Activated CD4-positive, alpha-beta T cell treated with anti-CD3 and anti-CD28 coated beads for 36 hours (primary cell): Measurements from ENCODE around the gene FAM171A2. TPM values are rescaled to one million over a fixed set of nuclear protein-coding genes. Genes with fewer than 3 reads are reported as not detected.
"Not testable (repeated sequence)": the region's sequence is repeated elsewhere in the genome, so short reads cannot be mapped to it uniquely, and the experiment has no call there.

Experiments
- ATAC-seq: fragments of 200-7000 bp; cut with Tn5 transposase; one replicate; pipeline ENCODE4 v1.10.0; 2021; ENCODE audit warnings: mild to moderate bottlenecking, moderate library complexity
- CTCF ChIA-PET: fragments of 350-600 bp; sonication (Branson Sonifier 250); formaldehyde crosslinking; loops from one replicate; lab custom pipeline; 2021; ENCODE audit warnings: antibody characterized with exemption; lab: Charles Lee
- POLR2A ChIA-PET: fragments of 350-600 bp; sonication (Branson Sonifier 250); formaldehyde crosslinking; loops from one replicate; lab custom pipeline; 2021; ENCODE audit warnings: antibody characterized with exemption, inconsistent platforms; lab: Charles Lee
- DNase-seq: peaks from one replicate; pipeline ENCODE4 v3.0.0-alpha.2; 2020
- H3K27ac Mint-ChIP-seq: one replicate; pipeline ENCODE4 v1.8.0; 2021; ENCODE audit warnings: mixed read lengths
- H3K27me3 Mint-ChIP-seq: one replicate; pipeline ENCODE4 v1.8.0; 2021; ENCODE audit warnings: mixed read lengths
- H3K36me3 Mint-ChIP-seq: one replicate; pipeline ENCODE4 v1.8.0; 2021; ENCODE audit warnings: low read depth, mixed read lengths
- H3K4me1 Mint-ChIP-seq: one replicate; pipeline ENCODE4 v1.8.0; 2021; ENCODE audit warnings: mixed read lengths
- H3K4me3 Mint-ChIP-seq: one replicate; pipeline ENCODE4 v1.8.0; 2021; ENCODE audit warnings: mild to moderate bottlenecking, moderate library complexity, mixed read lengths
- H3K9me3 Mint-ChIP-seq: one replicate; pipeline ENCODE4 v1.8.0; 2021; ENCODE audit warnings: low read depth, mixed read lengths
- intact Hi-C, 2 experiments: fragments of 100-400 bp; cut with DNase I in 1 of 2; cut with micrococcal nuclease in 1 of 2; formaldehyde crosslinking; loops; one replicate each; pipeline versions ENCODE4 v1.14.2 to v1.15.1; 2022 to 2024; cut with DNase I, micrococcal nuclease
- total RNA-seq, 2 experiments: library from RNA; stranded (reverse); gene quantifications; one replicate each; pipeline ENCODE4 v1.2.3, GENCODE V29; 2021

Gene FAM171A2
- total RNA-seq, 2 experiments from 2014 or later: 0.18 to 0.32 TPM

GRCh38 chr17:44344939-44345453, 18.7 kb downstream of the FAM171A2 start, which contains the start of gene GRN:
TSS of gene GRN (plus strand) at chr17:44345302. CDS start at chr17:44349165, 3,863 bp downstream.
- intact Hi-C loops: loop anchor here (1.0 to 2.0 kb wide), 13 partner anchors 14 to 338 kb away; partner anchors contain the start of genes FAM171A2 (in 1 of the 2), GPATCH8 (in 1 of the 2), RUNDC3A (in 1 of the 2) and SLC25A39 (in 1 of the 2)
- H3K4me3 Mint-ChIP-seq: peak within 1 kb of the TSS; percentile 87
- H3K4me1 Mint-ChIP-seq: peaks cover 11% of the 10 kb centered on the region
- CTCF ChIA-PET: interaction anchor here (0.6 to 3.2 kb wide), 28 partner anchors 10 to 464 kb away, joined by 3 to 40 read pairs (median 4); partner anchors contain the start of genes FAM171A2, SLC25A39, TMUB2 and UBTF
- H3K27me3 Mint-ChIP-seq: no peaks in the 10 kb centered on the region
- H3K36me3 Mint-ChIP-seq: no peaks in the 10 kb centered on the region
- POLR2A ChIA-PET: interaction anchor here (0.6 to 1.0 kb wide), 3 partner anchors 13 to 478 kb away, joined by 3 to 5 read pairs (median 4); no protein-coding TSS in a partner anchor
- peak within 1 kb of the TSS; percentile 80 for H3K27ac Mint-ChIP-seq
- peak; percentile 99 for ATAC-seq
- DNase-seq: peak; percentile 92
- no peaks in the 10 kb centered on the region for H3K9me3 Mint-ChIP-seq

GRCh38 chr17:44343510-44344209, 20.0 kb downstream of the FAM171A2 start:
- POLR2A ChIA-PET: no interaction called here
- Mint-ChIP-seq H3K36me3 (no peaks in the 10 kb centered on the region), H3K27me3 (no peaks in the 10 kb centered on the region), H3K9me3 (no peaks in the 10 kb centered on the region), H3K27ac (no peak overlapping the region), H3K4me3 (peak overlapping the region; percentile 87), H3K4me1 (peaks cover 12% of the 10 kb centered on the region)
- no peak for DNase-seq
- intact Hi-C loops: loop anchor here (2.0 kb wide), 2 partner anchors 133 to 337 kb away; no protein-coding TSS in a partner anchor
- CTCF ChIA-PET: interaction anchor here (0.5 to 3.2 kb wide), 5 partner anchors 11 to 277 kb away, joined by 3 to 40 read pairs (median 3); no protein-coding TSS in a partner anchor
- no peak for ATAC-seq

GRCh38 chr17:44340553-44340952, 23.1 kb downstream of the FAM171A2 start:
- H3K4me1 Mint-ChIP-seq, H3K4me3 Mint-ChIP-seq, POLR2A ChIA-PET, H3K36me3 Mint-ChIP-seq, H3K9me3 Mint-ChIP-seq, ATAC-seq, DNase-seq, H3K27ac Mint-ChIP-seq, intact Hi-C loops, H3K27me3 Mint-ChIP-seq: not testable (repeated sequence)
- CTCF ChIA-PET: interaction anchor here (0.7 kb wide), 1 partner anchor 10 kb away, joined by 3 read pairs; no protein-coding TSS in a partner anchor

GRCh38 chr17:44338702-44339101, 25.0 kb downstream of the FAM171A2 start:
- POLR2A ChIA-PET: no interaction called here
- no peaks in the 10 kb centered on the region for H3K9me3 Mint-ChIP-seq

GRCh38 chr17:44335968-44336367, 27.7 kb downstream of the FAM171A2 start:
- H3K27me3 Mint-ChIP-seq: no peaks in the 10 kb centered on the region
- ChIA-PET CTCF (interaction anchor here (1.1 to 6.7 kb wide), 3 partner anchors 9 to 126 kb away, joined by 3 to 40 read pairs (median 4); partner anchors contain the start of gene GRN), POLR2A (no interaction called here)
- intact Hi-C loops: no loop called here
- no peak for DNase-seq
- no peak overlapping the region for H3K27ac Mint-ChIP-seq
- peaks cover 7% of the 10 kb centered on the region for H3K4me1 Mint-ChIP-seq
- no peaks in the 10 kb centered on the region for H3K36me3 Mint-ChIP-seq
- H3K9me3 Mint-ChIP-seq: no peaks in the 10 kb centered on the region
- ATAC-seq: no peak
- no peak overlapping the region for H3K4me3 Mint-ChIP-seq

More at GRCh38 chr17:44338702-44339101, 25.0 kb downstream of the FAM171A2 start:
- no peak overlapping the region for H3K27ac Mint-ChIP-seq
- no peak overlapping the region for H3K4me3 Mint-ChIP-seq
- CTCF ChIA-PET: interaction anchor here (1.1 to 1.2 kb wide), 2 partner anchors 12 to 129 kb away, joined by 3 to 7 read pairs; no protein-coding TSS in a partner anchor
- no peaks in the 10 kb centered on the region for H3K27me3 Mint-ChIP-seq
- H3K4me1 Mint-ChIP-seq: peaks cover 4% of the 10 kb centered on the region
- intact Hi-C loops: no loop called here
- DNase-seq: peak; percentile 61
- peak; percentile 96 for ATAC-seq
- H3K36me3 Mint-ChIP-seq: no peaks in the 10 kb centered on the region

GRCh38 chr17:44335564-44335963, 28.1 kb downstream of the FAM171A2 start:
- Mint-ChIP-seq H3K4me3 (no peak overlapping the region), H3K27me3 (no peaks in the 10 kb centered on the region), H3K27ac (no peak overlapping the region), H3K4me1 (peaks cover 9% of the 10 kb centered on the region), H3K36me3 (no peaks in the 10 kb centered on the region), H3K9me3 (no peaks in the 10 kb centered on the region)
- ChIA-PET CTCF (interaction anchor here (1.1 to 6.7 kb wide), 3 partner anchors 9 to 126 kb away, joined by 3 to 40 read pairs (median 4); partner anchors contain the start of gene GRN), POLR2A (interaction anchor here (0.6 kb wide), 1 partner anchor 1118 kb away, joined by 3 read pairs; no protein-coding TSS in a partner anchor)
- DNase-seq (no peak), ATAC-seq (no peak)
- intact Hi-C loops: no loop called here

- intact Hi-C loops: no loop called here
- DNase-seq (no peak), ATAC-seq (no peak)
- POLR2A ChIA-PET: interaction anchor here (0.6 kb wide), 1 partner anchor 1117 kb away, joined by 3 read pairs; no protein-coding TSS in a partner anchor
- Mint-ChIP-seq H3K27me3 (no peaks in the 10 kb centered on the region), H3K4me1 (peaks cover 9% of the 10 kb centered on the region), H3K36me3 (no peaks in the 10 kb centered on the region), H3K4me3 (no peak overlapping the region), H3K27ac (no peak overlapping the region), H3K9me3 (no peaks in the 10 kb centered on the region)
- CTCF ChIA-PET: interaction anchor here (0.6 to 6.7 kb wide), 5 partner anchors 10 to 183 kb away, joined by 3 to 40 read pairs (median 4); partner anchors contain the start of gene GRN
Measured at GRCh38 chr17:44334727-44335126, 28.9 kb downstream of the FAM171A2 start.

GRCh38 chr17:44334315-44334714, 29.3 kb downstream of the FAM171A2 start:
- Mint-ChIP-seq H3K4me3 (no peak overlapping the region), H3K27ac (no peak overlapping the region), H3K9me3 (no peaks in the 10 kb centered on the region), H3K4me1 (peaks cover 9% of the 10 kb centered on the region), H3K36me3 (no peaks in the 10 kb centered on the region), H3K27me3 (no peaks in the 10 kb centered on the region)
- ATAC-seq (no peak), DNase-seq (no peak)
- intact Hi-C loops: no loop called here
- POLR2A ChIA-PET: no interaction called here
- CTCF ChIA-PET: interaction anchor here (0.7 to 6.7 kb wide), 2 partner anchors 10 to 118 kb away, joined by 4 to 40 read pairs; partner anchors contain the start of gene GRN

- H3K27ac Mint-ChIP-seq: no peak overlapping the region
- intact Hi-C loops: no loop called here
Measured at GRCh38 chr17:44333371-44333770, 30.3 kb downstream of the FAM171A2 start.

GRCh38 chr17:44331249-44331760, 32.3 kb downstream of the FAM171A2 start:
- Mint-ChIP-seq H3K4me1 (peaks cover 12% of the 10 kb centered on the region), H3K27ac (no peak overlapping the region), H3K27me3 (no peaks in the 10 kb centered on the region), H3K9me3 (no peaks in the 10 kb centered on the region), H3K36me3 (no peaks in the 10 kb centered on the region), H3K4me3 (no peak overlapping the region)
- ChIA-PET CTCF (interaction anchor here (0.6 to 6.7 kb wide), 26 partner anchors 9 to 729 kb away, joined by 3 to 43 read pairs (median 5); partner anchors contain the start of genes GRN, HDAC5 and TMUB2), POLR2A (interaction anchor here (0.6 to 0.9 kb wide), 2 partner anchors 13 to 19 kb away, joined by 3 to 4 read pairs; partner anchors contain the start of gene GRN)
- peak; percentile 82 for DNase-seq
- intact Hi-C loops: loop anchor here (1.0 kb wide), 3 partner anchors 14 to 190 kb away; partner anchors contain the start of genes GRN (in 1 of the 2) and HROB (in 1 of the 2)
- ATAC-seq: peak; percentile 64

More at GRCh38 chr17:44333371-44333770, 30.3 kb downstream of the FAM171A2 start:
- no peaks in the 10 kb centered on the region for H3K9me3 Mint-ChIP-seq
- ChIA-PET CTCF (interaction anchor here (1.6 to 6.7 kb wide), 5 partner anchors 9 to 124 kb away, joined by 3 to 43 read pairs (median 9); partner anchors contain the start of gene GRN), POLR2A (no interaction called here)
- peaks cover 5% of the 10 kb centered on the region for H3K4me1 Mint-ChIP-seq
- H3K4me3 Mint-ChIP-seq: no peak overlapping the region
- ATAC-seq (no peak), DNase-seq (no peak)
- H3K27me3 Mint-ChIP-seq: no peaks in the 10 kb centered on the region
- no peaks in the 10 kb centered on the region for H3K36me3 Mint-ChIP-seq
